HPDE6-E6E7 (cell line): ENCODE data around the gene STXBP2.

Experiments
- DNase-seq: peaks from one replicate; pipeline ENCODE4 v3.0.0; 2011; ENCODE audit warnings: missing footprints; ENCODE audit errors: extremely low spot score

STXBP2 gene

GRCh38 chr19:7612282-7613274 is 24.3 kb upstream of the STXBP2 start:
- DNase-seq = no peak

- no peak for DNase-seq
These were observed 21.8 kb upstream of the STXBP2 start for GRCh38 chr19:7614859-7615741.

- DNase-seq = no peak
These were observed 19.7 kb upstream of the STXBP2 start for GRCh38 chr19:7617172-7617571.

- no peak for DNase-seq
These were observed 19.2 kb upstream of the STXBP2 start for GRCh38 chr19:7617735-7618134.

GRCh38 chr19:7618348-7618747 is 18.6 kb upstream of the STXBP2 start:
- no peak for DNase-seq

GRCh38 chr19:7618771-7619510 is 18.0 kb upstream of the STXBP2 start:
- DNase-seq = peak; percentile 50

- no peak for DNase-seq
These were observed 17.1 kb upstream of the STXBP2 start for GRCh38 chr19:7619671-7620441.

- DNase-seq = no peak
These were observed 16.2 kb upstream of the STXBP2 start for GRCh38 chr19:7620442-7621412.

- DNase-seq = no peak
These were observed 13.8 kb upstream of the STXBP2 start for GRCh38 chr19:7622933-7623685.

- DNase-seq = no peak
These were observed 12.9 kb upstream of the STXBP2 start for GRCh38 chr19:7623725-7624603.

GRCh38 chr19:7624810-7625209 is 12.1 kb upstream of the STXBP2 start:
- DNase-seq = no peak

GRCh38 chr19:7625763-7626372 is 11.0 kb upstream of the STXBP2 start:
- no peak for DNase-seq

GRCh38 chr19:7627166-7627565 is 9.7 kb upstream of the STXBP2 start:
- DNase-seq = no peak

- no peak for DNase-seq
These were observed 8.2 kb upstream of the STXBP2 start for GRCh38 chr19:7628589-7629311.

GRCh38 chr19:7629347-7630054 is 7.4 kb upstream of the STXBP2 start, which contains the start of the genes PET100 and XAB2:
TSS of gene PET100 (plus strand) at chr19:7629793. CDS start at chr19:7629834, 41 bp downstream.
TSS of gene XAB2 (minus strand) at chr19:7629545. CDS start at chr19:7629527, 18 bp downstream.
- DNase-seq = peak; percentile 99

GRCh38 chr19:7631577-7631976 is 5.3 kb upstream of the STXBP2 start:
- DNase-seq = no peak
